Fibroblast of skin of abdomen (primary cell): ENCODE measurements around the gene KREMEN2.

Experiments
- DNase-seq: peaks from one replicate; pipeline ENCODE4 v3.0.0-alpha.2; 2013

The KREMEN2 gene

DNA sequence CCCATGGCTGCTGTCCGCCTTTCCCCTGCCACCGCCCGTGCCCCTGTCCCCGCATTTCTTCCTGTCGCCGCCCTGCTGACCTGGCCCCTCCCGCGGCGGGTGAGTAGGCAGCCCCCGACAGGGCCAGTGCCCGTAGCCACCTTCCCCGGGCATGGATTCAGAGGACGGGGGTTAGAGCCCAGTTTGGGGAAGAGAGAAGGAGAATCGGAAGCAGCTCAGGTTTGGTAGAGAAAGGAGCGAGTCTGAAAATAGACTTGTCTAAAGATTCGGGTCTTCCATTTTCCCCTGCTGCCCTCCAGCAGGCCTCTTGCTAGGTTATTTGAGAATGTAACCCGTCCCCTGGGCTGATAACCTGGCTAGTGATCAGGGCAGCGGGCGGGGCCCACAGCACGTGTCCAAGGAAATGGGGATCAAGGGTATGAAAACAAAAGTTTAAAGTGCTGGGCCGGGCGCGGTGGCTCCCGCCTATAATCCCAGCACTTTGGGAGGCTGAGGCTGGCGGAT lies 40.8 kb downstream of the KREMEN2 start:
- DNase-seq, result no peak

DNA sequence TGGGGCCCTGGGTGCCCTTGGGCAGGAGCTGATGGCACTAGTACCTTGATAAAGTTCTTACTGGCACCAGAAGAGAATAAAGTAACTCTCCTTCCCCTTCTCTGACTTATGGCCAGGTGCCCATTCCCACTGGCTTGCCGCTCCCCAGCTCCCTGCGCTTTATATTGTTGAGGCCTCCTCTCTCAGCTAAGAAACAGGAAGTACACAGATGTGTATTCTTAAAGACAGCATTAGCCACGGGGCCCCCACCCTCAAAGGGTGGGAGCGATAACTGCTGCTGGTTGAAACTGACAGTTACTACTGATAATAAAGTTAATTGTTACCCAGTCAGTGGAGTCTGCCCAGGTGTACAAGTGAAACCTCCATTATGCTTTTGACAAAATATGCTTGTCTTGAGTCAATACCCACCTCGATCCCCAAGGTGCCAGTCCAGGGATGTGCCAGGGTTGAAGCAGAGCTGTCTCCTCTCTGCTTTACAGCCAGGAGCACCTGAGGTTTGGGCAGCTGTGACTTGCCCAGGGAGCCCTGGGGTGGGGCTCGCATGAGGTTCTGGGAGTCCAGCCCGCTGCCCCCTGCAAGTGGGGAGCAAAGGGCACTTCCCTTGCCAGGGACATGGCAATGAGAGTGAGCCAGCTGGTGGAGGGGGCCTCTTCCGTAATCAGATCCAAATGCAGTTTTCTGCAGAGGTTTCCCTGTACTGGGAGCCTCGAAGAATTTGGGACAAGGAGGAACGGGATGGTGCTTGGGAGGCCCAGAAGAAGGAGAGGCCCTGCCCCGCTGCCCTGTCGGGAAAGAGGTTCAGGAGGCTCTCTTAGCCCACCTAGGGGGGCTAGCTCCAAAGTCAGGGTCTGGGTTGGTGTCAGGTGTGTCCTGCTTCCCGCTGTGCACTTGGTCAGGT lies 43.2 kb downstream of the KREMEN2 start:
- no peak for DNase-seq

DNA sequence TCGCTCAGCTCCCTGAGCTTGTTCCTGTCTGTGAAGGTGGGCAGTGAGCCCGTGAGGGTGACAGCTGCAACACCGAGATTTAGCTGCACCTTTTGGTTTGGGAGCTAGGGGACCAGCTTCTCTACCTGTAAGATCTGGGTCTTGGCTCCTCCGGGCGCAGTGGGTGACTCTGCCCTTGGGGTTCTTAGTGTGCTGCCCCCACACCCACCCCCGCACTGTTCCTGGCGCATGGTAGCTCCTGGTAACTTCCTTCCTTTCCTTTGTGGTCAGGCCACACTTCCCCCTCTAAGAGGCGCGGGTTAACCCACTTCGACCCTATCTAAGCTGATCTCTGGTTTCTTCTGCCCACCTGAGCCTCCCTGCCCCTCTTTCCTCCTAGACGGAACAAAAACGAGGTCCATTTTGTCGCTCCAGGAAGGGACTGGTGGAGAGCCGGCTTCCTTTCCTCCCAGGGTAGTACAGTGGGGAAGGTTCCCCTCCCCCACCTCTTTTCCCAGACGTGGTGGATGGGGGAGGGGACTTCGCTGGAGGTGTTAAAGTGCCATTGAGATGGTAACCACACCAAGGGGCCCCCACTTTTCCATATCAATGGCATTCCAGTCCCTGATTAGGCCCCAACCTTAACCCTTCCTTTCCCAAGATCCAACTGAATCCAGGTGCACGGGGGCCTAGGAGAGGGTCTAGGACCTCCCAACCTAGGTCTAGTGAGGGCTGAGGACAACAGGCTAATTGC lies 44.0 kb downstream of the KREMEN2 start:
- DNase-seq, result no peak

DNA sequence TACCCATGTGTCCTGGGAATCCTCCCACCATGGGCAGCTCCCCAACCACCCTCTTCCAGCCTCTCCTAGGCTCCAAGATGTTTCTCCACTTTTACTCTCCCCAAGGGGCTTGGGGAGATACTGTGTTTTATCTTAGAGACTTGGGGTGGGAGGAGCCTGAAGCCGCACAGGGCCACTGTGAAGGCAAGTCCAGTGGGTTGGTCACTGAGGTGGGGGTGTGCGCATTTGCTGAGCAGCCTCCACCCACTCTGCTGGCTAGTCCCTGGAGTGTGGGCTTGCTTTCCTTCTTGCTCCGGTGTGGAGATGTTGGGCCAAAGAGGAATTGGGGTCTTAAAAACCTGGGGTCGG lies 44.6 kb downstream of the KREMEN2 start:
- no peak for DNase-seq

DNA sequence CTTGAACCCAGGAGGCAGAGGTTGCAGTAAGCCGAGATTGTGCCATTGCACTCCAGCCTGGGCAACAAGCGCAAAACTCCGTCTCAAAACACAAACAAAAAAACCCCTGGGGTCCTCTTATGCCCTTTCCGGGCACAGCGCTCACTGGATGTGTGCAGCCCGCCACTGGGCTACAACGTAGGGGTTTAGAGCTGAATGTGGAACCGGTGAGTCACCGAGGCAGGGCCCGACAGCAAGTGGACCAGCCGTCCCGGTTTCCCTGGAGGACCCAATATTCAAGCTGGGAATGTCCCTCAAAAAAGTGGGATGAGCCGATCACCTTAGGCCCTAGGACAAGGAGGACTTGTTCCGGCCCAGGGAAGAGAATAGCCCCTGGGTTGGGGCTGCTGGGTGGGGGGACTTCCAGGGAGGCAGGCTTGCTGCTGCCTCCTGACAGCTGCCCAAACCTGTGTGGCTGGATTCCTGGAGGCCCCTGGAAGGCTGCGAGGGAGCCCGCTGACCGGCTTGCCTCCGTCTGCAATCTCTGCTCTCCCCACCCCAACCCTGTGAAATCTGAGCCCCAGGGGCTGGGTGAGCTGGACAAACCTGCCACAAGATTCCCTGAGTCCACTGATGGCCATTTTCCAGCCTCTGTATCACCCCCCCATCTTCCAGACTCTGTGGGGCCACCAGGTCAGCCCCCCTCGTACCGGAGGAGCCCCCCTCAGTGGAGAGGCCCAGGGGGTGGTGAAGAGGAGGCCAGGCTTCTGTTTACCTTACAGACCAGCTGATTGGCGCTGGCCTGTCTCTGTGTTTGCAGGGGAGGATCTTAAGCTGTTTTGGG lies 45.7 kb downstream of the KREMEN2 start:
- no peak for DNase-seq

DNA sequence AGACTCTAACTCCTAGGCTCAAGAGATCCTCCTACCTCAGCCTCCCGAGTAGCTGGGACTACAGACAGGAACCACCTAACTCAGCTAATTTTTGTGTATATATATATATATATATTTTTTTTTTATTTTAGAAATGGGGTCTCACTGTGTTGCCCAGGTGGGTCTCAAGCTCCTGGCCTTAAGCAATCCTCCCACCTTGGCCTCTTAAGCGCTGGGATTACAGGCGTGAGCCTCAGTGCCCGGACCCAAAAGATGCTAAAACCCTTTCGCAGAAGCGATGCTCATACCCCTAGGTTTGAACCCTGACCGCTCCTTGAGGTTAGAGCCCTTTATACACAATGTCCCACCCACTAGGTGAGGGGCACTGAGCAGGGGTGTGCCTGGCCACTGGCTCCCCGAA lies 46.4 kb downstream of the KREMEN2 start:
- no peak for DNase-seq

DNA sequence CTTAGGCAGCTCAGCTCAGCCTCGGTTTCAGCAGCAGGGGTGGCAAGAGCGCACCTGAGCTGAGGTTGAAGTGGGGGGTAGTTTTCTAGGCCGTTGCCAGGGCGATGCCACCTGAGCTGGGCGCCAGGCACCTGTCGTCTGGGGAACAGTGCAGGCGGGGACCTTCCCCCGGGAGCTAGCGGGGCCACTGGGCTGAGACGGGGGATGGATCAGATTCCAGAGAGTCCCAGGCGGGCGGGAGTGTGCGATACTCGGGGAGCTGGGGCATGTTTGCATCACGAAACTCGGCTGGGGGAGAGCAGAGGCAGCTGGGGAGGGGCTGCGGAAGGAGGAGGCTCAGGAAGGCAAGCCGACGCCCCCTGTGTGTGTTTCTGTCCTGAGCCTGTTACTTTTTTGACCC lies 48.2 kb downstream of the KREMEN2 start:
- DNase-seq, result no peak

DNA sequence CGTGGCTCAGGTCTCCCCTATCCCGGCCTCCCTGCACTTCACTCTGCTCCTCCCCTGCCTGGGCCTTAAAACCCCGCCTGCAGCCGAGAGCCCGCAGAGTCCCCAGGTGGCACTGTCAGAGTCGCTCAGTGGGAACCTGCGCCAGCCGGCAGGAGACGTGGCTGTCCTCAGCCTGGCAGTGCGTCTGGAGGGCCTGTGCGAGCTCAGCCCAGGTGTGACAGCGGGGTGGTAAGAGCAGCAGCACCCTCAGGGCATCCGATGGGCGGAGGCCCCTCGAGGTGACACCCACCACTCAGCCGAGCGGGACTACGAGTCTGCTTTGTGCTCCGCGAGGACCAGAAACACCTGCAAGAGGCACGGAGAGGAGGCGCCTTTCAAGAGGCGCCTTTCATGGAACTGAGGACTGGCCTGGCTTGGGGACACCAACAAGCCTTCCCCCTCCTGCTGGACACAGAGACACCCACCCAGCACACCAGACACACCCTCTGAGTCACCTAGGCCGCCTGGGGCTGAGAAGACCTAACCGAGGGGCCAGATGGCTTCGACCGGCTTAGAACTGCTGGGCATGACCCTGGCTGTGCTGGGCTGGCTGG lies 48.8 kb downstream of the KREMEN2 start, which contains the start of gene CLDN9:
CLDN9 (plus strand) TSS at position 96 of the 593 bp plus-strand sequence; CDS start at position 536, 440 bp downstream.
- no peak for DNase-seq

DNA sequence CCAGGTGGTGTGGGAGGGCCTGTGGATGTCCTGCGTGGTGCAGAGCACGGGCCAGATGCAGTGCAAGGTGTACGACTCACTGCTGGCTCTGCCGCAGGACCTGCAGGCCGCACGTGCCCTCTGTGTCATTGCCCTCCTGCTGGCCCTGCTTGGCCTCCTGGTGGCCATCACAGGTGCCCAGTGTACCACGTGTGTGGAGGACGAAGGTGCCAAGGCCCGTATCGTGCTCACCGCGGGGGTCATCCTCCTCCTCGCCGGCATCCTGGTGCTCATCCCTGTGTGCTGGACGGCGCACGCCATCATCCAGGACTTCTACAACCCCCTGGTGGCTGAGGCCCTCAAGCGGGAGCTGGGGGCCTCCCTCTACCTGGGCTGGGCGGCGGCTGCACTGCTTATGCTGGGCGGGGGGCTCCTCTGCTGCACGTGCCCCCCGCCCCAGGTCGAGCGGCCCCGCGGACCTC lies 49.4 kb downstream of the KREMEN2 start:
- no peak for DNase-seq

DNA sequence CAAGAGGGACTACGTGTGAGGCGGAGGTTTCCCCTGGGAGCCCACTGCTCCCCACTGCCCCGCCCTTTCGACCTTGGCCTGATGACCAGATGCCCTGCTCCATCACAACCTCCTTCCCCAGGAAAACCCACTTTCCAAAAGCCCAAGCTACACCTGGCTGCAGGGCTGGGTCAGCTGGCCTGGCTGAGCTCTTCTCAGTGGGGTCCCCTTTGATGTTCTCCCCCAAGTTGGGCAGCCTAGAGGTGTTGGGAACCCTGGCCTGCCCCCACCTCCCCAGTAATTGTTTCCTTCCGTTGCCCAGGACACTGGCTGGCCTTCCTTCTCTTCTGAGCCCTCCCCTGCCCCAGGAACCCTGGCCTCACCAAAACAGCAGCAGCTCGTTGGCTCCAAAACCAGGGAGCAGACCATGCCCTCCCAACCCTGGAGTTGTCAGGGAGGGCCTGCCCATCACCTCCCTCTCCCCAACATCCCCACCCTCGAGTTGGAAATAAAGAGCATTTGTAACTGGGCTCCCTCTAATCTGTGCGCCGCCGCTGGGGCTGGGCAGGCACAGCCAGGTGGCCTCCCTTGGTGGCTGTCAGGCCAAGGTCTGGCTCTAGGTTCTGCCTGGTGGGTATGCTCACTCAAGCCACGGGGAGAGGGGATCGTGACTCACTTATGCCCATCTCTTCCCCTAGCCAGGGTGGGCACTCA lies 50.1 kb downstream of the KREMEN2 start:
- no peak for DNase-seq

DNA sequence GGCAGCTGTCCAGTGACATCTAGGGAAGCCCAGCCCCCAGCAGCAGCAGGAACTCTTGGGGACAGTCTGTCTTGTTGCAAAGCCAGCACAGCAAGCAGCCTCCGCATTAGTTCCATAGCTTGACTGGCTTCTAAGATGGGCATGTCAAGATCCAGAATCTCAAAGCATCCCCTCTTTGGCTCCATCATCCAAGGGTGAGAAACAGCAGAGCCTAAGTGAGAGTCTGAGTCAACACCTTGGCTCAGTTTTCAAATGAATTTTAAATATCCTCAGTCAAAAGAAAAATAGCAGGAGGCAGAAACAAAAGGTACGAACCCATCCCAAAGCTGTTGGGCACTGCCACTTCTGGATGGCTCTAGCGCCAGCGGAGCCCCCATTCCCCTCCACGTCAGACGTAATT lies 50.9 kb downstream of the KREMEN2 start:
- no peak for DNase-seq

DNA sequence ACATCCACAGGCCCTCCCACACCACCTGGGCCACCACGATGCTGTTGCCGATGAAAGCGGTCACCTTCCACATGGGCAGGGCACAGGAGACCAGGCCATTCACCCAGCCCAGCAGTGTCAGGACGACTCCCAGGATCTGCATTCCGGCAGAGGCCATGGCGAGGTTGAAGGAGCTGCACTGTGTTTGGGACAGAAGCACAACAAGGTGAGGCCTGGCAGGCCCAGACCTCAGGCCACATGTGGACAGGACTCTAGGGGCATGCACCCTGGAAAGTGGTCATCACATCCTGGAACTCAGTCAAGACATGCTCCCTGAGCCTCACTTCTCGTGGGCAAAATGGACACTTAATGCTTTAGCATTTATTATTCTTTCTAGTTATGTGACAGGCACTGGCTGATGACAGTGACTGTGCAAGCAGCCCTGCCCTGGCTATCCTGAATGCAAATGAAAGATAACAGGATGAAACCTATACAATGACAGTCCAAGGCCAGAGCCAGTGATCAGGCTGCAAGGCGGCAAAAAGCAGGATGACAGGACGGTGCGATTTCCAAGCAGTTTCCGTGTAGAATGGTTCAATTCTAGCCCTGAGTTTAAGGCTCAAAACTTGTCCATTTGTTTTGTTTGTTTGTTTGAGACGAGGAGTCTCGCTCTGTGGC lies 51.9 kb downstream of the KREMEN2 start:
- no peak for DNase-seq

DNA sequence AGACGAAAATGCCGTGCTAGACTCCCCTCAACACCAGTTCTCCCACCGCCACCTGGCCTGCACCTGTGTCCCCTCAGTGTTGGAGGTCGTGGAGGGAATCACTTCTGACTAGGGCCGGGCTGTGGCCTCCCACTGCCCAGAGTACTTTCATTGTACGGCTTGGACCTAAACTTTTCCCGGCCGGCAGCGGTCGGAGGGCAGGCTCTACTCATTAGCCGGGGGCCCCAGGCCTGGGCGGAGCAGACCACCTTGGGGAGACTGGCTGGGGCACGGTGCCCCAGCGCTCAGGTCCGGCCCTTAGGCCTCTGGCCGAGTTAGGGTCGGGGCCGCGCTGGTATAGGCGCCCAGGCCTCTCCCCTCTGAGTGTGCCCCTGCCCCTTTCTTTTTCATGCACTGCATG lies 53.3 kb downstream of the KREMEN2 start:
- DNase-seq, result no peak
